Urinary bladder (tissue), 4 donors: ENCODE results near the gene POU6F2. TPM values are rescaled to one million over a fixed set of nuclear protein-coding genes. Genes with fewer than 3 reads are reported as not detected.

Experiments
- DNase-seq: peaks from one replicate; pipeline ENCODE4 v3.0.0-alpha.2; 2015; ENCODE audit errors: extremely low spot score
- H3K27ac ChIP-seq: one replicate; pipeline ENCODE4 v1.5.1; 2013; ENCODE audit warnings: low read depth, mild to moderate bottlenecking, moderate library complexity
- H3K36me3 ChIP-seq: one replicate; pipeline ENCODE4 v1.6.1; 2013; ENCODE audit warnings: mild to moderate bottlenecking, moderate library complexity; ENCODE audit not compliant: insufficient read depth
- H3K4me1 ChIP-seq: one replicate; pipeline ENCODE4 v1.6.1; 2013; ENCODE audit warnings: mild to moderate bottlenecking, moderate library complexity; ENCODE audit not compliant: insufficient read depth
- H3K4me3 ChIP-seq: one replicate; pipeline ENCODE4 v1.5.1; 2013; ENCODE audit warnings: low read depth, low read length
- WGBS: extraction: QIAGEN DNeasy Blood & Tissue Kit; methylation state at CpG from one replicate; pipeline ENCODE4 v1.1.7; 2013; 5-methylcytosine and 5-hydroxymethylcytosine counted together
- polyA plus RNA-seq: library from polyadenylated mRNA; stranded (reverse); fragments of 200-250 nt; gene quantifications from one replicate; pipeline ENCODE4 v1.2.3, GENCODE V29; 2013
- total RNA-seq: library from RNA; depleted of rRNA; stranded (reverse); fragments of >200 nt; gene quantifications from one replicate; pipeline ENCODE4 v1.2.3, GENCODE V29; 2014
- donor health status: healthy with polysubstance abuse.
- donor health status: healthy.

POU6F2 gene
- total and polyA plus RNA-seq, 2 donors: 2.1 to 5.0 TPM

DNA sequence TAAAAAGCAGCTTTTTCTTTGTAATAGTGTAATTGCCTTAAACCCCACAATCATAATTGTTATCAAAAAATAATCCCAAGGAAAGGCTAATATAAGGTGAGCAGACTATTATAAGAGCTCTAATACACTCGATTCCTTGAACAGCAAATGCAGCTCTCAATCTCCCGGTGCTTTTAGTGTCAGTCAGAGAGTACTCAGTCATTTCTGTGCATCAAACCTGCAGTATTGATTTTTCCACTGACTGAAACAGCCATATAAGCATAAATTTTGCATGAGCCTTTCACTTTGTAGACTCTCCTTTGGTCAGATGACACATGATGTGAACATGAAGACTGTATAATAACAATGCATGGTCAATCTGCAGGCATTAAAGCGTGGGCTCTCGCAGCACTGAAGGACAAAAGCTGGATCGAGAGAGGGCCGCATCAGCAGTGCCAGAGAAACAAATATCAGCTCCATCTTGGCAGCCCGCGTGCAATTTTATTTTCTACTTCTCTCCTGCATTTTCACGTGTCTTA is 272.0 kb downstream of the POU6F2 start:
- Histone ChIP-seq H3K36me3 (no peaks in the 10 kb centered on the region), H3K4me3 (no peak overlapping the region), H3K4me1 (no peaks in the 10 kb centered on the region), H3K27ac (no peak overlapping the region)
- DNase-seq: no peak
- WGBS: 92% methylated on average over 9 of the region's 9 CpGs

DNA sequence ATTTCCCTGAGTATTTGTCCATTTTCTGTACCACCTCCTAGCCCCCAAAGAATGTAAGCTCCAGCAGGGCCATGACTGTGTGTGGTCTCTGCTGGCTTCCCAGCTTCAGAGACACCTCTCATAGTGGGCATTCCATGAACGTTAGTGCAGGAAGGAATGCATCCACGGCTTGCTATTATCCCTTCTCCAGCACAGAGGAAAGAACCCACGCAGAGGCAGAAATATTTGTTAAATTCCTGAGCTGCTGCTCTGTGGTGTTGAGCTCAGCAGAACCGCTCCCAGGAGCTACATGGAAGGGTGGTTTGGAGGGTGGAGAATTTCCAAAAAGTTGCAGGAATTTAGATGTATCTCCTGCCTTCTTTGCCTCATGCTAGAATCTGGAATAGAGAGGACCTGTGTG is 275.2 kb downstream of the POU6F2 start:
- H3K27ac ChIP-seq: no peak overlapping the region
- no peak for DNase-seq
- no peaks in the 10 kb centered on the region for H3K36me3 ChIP-seq
- no peak overlapping the region for H3K4me3 ChIP-seq
- 17% methylated on average over 4 of the region's 4 CpGs for WGBS
- H3K4me1 ChIP-seq: no peaks in the 10 kb centered on the region

DNA sequence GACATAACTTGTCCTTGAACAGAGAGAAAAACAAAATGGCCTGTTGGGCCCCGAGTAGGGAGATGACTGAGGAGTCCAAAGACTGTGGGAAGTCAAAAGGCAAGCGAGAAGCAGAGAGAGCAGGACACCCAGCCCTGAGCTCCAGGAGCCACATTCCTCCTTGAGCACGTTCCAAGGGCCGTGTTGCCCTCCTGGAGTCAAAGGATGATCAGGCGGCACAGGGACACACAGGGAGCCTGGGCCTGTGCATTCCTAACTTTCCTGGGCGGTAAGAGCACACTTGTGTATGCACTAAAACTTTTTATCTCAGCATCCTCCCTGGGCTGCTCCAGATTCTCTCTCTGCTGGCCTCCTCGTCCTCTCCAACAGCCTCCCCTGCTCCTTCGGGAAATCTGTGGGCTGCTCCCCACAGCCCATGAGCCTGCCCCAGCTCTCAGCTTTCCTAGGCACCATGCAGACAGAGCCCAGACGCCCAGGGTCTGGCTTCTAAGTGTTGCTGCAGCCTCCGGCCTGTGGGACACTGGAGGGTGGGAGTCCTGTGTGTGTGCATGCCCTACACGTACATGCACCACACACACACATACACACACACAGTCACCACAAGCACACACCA is 281.8 kb downstream of the POU6F2 start:
- Histone ChIP-seq H3K27ac (no peak overlapping the region), H3K4me3 (no peak overlapping the region), H3K36me3 (no peaks in the 10 kb centered on the region), H3K4me1 (no peaks in the 10 kb centered on the region)
- no peak for DNase-seq
- WGBS: 77% methylated on average over 11 of the region's 11 CpGs

DNA sequence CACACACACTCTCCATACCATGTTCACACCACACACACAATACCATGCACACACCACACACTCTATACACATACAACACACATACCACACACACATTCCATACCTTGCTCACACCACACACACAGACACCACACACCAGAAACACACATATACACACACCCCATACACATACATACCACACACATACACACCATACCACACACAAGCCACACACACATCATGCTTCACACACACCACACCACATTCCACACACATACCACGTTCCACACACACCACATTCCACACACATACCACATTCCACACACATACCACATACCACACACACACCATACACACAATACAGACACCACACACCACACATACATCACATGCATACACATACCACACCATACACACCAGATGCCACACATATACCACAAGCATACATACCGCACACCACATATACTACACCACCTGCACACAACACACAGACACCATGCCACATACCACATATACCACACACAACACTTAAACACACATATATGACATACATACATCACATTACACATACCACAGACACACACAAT is 282.7 kb downstream of the POU6F2 start:
- WGBS: 89% methylated on average over 2 of the region's 2 CpGs
- H3K4me1 ChIP-seq: no peaks in the 10 kb centered on the region
- DNase-seq: no peak

DNA sequence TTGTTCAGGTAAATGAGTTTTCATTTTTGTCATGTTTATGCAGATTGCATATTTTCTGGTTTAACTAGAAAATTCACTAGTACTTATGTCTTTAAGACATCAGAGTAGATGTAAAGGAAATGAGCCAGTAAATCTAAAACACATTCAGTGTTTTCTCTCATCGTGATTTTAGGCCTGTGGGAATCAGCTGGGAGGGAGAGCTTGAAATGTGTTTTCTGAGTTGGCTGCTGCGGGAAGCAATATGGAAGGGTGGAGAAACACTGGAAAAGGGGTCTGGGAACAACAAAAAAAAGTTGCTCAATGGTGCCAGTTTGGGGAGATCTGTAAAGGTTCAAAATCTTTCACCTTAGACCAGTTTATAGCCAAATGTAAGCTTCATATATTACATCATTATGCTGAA is 284.1 kb downstream of the POU6F2 start:
- Histone ChIP-seq H3K27ac (no peak overlapping the region), H3K36me3 (no peaks in the 10 kb centered on the region), H3K4me3 (no peak overlapping the region), H3K4me1 (no peaks in the 10 kb centered on the region)
- no peak for DNase-seq
- 82% methylated on average over 2 of the region's 2 CpGs for WGBS

More for the DNA sequence above, 282.7 kb downstream of the POU6F2 start:
- no peaks in the 10 kb centered on the region for H3K36me3 ChIP-seq
- no peak overlapping the region for H3K4me3 ChIP-seq
- H3K27ac ChIP-seq: no peak overlapping the region

DNA sequence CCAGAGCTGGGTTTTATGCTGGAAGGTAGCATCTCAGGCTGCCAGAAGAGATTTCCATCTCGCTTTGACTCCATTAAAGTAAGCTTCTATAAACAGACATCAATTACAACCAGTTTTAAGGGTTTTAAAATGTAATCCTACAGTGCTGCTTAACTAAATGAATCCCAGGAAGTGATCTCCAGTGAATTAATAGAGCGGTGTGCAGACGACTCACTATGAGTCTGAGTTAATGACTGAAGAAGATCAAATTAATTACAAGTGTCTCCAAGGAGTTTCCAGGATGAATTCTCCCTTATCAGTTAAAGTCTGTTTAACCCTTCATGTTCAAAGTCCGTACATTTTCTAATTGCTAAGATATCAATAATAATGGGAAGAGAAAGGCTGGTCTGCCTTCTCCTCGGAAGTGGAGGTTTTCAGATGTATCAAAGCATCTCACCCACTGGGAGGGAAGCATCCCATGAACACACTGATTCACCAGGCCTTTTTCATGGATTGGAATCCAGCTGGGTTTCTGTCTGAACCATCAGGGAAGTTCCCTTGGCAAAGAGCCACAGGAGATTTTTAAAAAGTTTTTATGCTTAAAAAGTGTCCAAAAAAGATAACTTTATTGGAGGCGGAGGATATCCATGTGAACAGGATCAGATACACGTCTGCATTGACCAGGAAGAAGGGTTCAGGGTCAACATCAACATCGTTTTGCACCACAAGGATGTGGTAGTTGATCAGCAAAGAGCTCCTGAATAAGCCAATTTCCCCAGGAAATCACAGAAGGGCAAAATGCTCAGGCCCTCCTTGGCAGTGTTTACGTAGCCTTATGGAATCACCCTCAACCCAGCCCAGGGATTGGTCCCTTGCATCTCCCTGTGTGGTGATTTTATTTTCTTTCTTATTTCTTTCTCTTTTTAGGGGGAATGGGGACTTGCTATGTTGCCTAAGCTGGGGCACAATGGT is 288.2 kb downstream of the POU6F2 start:
- no peak for DNase-seq
- Histone ChIP-seq H3K36me3 (no peaks in the 10 kb centered on the region), H3K4me3 (no peak overlapping the region), H3K27ac (no peak overlapping the region), H3K4me1 (no peaks in the 10 kb centered on the region)
- WGBS: 65% methylated on average over 9 of the region's 9 CpGs

DNA sequence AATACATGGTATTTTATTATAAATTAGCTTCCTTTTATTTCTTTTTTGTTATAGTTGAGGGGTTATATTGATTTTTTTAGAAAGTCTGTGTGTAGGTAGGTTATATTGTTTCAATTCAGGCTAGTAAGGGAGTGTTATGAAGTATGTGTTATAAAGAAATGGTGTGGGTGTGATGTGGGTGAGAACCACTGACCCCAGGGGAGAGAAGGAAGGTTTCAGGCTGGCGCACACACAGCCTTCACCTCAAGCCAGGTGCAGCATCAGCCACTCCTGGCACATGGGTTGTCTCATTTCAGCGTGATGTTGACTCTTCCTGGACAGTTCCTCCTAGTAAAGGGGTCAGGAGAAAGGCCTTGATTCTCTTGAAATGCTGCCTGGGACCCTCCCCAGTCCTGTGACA is 291.3 kb downstream of the POU6F2 start:
- WGBS: 92% methylated on average over 2 of the region's 2 CpGs
- no peaks in the 10 kb centered on the region for H3K36me3 ChIP-seq

DNA sequence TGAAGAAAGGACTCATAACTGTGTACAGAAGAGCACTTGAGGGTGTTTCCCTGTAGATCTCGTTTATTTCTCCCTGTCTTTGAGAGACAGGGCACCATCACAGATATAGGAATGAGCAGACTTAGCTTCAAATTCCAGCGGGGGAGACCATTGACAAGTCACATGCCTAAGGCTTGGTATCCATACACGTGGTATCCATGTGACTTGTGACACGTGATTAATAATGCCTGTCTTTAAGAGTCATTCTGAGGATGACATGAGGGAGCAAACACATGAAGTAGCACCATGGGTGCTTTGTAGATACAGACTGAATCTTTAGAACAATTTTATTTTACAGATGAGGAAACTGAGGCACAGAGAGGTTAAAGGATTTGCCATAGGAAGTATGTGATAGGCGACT is 292.3 kb downstream of the POU6F2 start:
- Histone ChIP-seq H3K4me1 (no peaks in the 10 kb centered on the region), H3K36me3 (no peaks in the 10 kb centered on the region), H3K27ac (no peak overlapping the region), H3K4me3 (no peak overlapping the region)
- DNase-seq: no peak
- 89% methylated on average over 5 of the region's 5 CpGs for WGBS

More for the DNA sequence above, 291.3 kb downstream of the POU6F2 start:
- H3K27ac ChIP-seq: no peak overlapping the region
- no peak overlapping the region for H3K4me3 ChIP-seq
- DNase-seq: no peak
- H3K4me1 ChIP-seq: no peaks in the 10 kb centered on the region

DNA sequence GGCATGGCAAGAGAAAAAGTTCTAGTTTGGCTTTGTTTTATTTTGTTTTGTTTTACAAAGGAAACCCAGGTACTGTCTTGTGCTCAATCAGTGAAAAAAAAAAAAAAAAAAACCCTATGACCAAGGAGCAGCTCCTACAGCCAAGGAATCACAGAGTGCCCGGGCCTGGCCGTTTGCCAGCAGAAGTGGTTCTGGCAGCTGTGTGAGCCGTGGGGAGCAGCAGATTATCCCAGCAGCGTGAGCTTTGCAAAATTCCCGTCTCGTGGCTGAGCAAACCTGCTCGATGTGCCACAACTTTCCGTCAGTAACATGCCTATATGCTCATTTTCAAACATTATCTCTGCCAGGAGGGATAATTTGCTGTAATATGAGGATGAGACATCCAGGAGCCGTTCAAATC is 293.7 kb downstream of the POU6F2 start:
- H3K27ac ChIP-seq: no peak overlapping the region
- 16% methylated on average over 9 of the region's 9 CpGs for WGBS
- DNase-seq: no peak

DNA sequence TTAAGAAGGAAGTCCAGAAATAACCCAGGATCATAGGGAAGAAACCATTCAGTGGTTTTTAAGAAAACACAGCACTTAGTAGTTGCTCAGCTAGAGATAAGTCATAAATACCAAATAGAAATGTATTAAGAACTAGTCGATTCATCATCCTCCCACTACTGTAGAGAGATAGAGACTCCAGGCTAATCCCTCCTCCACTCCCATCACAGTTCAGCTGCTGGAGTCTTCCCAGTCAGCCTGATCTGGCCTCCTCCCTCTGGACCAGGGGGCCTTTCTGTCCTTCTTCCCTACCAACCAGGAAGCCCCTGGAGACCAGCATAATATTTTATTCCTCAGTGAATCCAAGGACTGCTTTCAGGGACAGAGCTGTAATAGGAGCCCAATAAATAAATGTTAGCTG is 294.4 kb downstream of the POU6F2 start:
- 56% methylated on average over 1 of the region's 1 CpG for WGBS
- H3K4me3 ChIP-seq: no peak overlapping the region
- no peak for DNase-seq
- no peaks in the 10 kb centered on the region for H3K36me3 ChIP-seq
- no peaks in the 10 kb centered on the region for H3K4me1 ChIP-seq
- H3K27ac ChIP-seq: no peak overlapping the region

More for the DNA sequence above, 293.7 kb downstream of the POU6F2 start:
- Histone ChIP-seq H3K4me3 (no peak overlapping the region), H3K4me1 (no peaks in the 10 kb centered on the region), H3K36me3 (no peaks in the 10 kb centered on the region)

DNA sequence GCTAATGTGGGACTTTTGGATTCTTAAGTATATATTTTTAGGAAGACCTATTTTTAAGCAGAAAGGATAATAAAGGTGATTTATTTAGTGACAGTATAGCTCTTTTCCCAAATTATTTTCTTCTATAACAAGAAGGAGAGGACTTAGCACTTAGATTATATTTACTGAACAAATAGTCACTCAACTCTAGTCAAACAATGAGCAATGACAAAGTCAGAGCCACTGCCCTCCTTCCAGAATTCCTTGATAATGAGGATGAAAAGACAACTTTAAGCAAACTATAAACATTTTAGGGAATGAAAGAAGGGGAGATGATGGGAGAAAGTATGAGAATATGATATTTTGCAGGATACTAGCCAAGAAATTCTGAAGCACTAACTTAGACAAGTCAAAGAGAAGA is 295.0 kb downstream of the POU6F2 start:
- DNase-seq: no peak

DNA sequence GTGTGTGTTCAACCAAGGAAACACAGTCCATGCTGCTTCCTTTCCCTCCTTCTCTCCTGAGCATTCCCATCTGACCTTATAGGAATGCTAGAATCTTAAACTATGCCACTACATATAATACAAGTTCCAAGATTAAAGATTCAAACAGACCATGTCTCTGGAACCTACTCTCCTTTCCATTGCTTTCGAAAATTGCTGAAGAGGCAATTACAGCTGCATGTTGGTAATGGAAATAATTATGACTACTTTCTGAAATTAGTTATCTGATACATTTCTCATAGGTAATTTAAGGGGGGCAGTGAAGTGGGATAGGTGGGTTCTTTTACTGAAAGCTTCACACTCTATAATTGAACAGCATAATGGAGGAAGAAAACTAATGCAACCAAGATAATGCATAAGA is 302.6 kb downstream of the POU6F2 start:
- WGBS: 57% methylated on average over 1 of the region's 1 CpG
- Histone ChIP-seq H3K4me1 (no peaks in the 10 kb centered on the region), H3K4me3 (no peak overlapping the region), H3K36me3 (no peaks in the 10 kb centered on the region), H3K27ac (no peak overlapping the region)
- no peak for DNase-seq

More for the DNA sequence above, 295.0 kb downstream of the POU6F2 start:
- H3K4me3 ChIP-seq: no peak overlapping the region
- H3K27ac ChIP-seq: no peak overlapping the region
- H3K4me1 ChIP-seq: no peaks in the 10 kb centered on the region
- no peaks in the 10 kb centered on the region for H3K36me3 ChIP-seq

DNA sequence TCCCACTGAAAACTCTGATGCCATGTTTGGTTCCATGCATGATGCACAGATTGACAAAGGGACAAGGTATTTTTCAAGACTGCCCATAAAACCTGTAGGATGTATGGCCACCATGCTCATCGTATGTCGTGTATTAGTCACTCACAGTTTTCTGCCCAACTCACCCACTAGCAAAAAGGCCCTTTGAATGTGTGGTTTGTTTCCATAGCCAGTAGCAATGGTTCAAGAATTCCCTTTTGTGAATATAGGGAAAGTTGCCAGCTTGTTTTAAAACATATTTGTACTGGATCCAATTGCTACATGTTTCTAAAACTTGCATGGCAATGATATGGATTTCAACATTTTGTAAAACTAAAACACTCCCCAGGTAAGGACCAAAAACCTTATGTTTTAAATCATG is 307.5 kb downstream of the POU6F2 start:
- H3K4me1 ChIP-seq: no peaks in the 10 kb centered on the region
- WGBS: 83% methylated on average over 2 of the region's 2 CpGs
- H3K4me3 ChIP-seq: no peak overlapping the region
- DNase-seq: no peak
- no peaks in the 10 kb centered on the region for H3K36me3 ChIP-seq
- H3K27ac ChIP-seq: no peak overlapping the region

DNA sequence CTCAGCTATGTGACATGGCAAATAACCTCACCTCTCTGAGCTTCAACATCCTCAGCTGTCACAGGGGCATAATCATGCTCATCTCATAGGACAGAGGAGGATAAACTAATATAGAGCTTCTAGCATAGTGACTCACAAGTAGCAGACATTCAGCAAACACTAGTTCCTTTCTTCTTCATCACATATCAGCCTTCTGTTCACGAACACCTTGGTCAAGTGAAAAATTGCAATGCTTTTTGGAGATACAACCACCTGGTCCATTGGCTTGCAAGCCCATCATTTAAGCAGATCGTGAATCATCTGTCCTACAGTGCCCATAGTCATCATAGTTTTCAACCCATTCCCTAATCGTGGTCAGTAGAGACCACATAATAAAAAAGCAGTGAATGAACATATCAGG is 310.6 kb downstream of the POU6F2 start:
- WGBS: 84% methylated on average over 3 of the region's 3 CpGs
- no peak overlapping the region for H3K4me3 ChIP-seq
- no peak for DNase-seq
- H3K4me1 ChIP-seq: no peaks in the 10 kb centered on the region
- no peak overlapping the region for H3K27ac ChIP-seq
- no peaks in the 10 kb centered on the region for H3K36me3 ChIP-seq
